Stimulated activated CD8-positive, alpha-beta memory T cell treated with anti-CD3 and anti-CD28 coated beads, Interleukin-2, amount 100 ng/mL, for 1 hour (primary cell): Measurements from ENCODE around the gene RNU1-3.
"Not testable (repeated sequence)": the region's sequence is repeated elsewhere in the genome, so short reads cannot be mapped to it uniquely, and the experiment has no call there.

Experiments
- DNase-seq, 2 donors: peaks; one replicate each; pipeline ENCODE4 v3.0.0-alpha.2; 2020; ENCODE audit warnings: low read depth in 2 of 2

Gene RNU1-3

DNA sequence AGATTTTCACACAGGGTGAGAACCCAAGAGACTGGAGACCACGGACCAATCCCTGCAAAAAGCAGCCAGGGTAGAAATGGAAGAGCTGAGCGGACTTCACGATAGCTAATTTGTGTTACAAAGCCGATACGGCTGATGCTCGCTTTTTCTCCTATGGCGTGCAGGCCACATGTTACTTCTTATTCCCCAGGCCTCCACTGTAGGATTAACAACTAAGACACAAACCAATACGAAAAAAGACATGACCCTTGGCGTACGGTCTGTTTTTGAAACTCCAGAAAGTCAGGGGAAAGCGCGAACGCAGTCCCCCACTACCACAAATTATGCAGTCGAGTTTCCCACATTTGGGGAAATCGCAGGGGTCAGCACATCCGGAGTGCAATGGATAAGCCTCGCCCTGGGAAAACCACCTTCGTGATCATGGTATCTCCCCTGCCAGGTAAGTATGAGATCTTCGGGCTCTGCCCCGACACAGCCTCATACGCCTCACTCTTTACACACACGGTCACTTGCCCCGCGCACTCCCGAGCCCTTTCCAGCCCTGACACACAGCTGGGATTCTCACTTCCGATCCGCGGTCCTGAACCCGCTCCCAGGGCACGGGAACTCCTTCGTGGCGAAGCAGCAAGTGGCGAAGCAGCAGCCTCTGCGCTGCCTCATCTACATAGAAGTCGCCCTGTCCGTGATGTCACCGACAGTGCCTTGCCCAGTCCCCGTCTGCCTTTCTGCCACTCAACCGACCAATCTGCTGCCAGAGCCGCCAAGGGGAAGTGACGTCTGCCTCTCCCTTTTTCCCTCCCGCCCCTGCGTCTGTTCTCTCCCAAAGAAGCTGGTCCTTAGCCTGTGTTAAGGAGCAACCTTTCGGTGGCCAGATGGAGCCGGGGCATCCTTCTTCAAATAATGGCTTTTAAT, at the start of gene RNU1-3:
TSS of gene RNU1-3 (minus strand) at position 447 of the 912 bp plus-strand sequence.
- not testable (repeated sequence) for DNase-seq

DNA sequence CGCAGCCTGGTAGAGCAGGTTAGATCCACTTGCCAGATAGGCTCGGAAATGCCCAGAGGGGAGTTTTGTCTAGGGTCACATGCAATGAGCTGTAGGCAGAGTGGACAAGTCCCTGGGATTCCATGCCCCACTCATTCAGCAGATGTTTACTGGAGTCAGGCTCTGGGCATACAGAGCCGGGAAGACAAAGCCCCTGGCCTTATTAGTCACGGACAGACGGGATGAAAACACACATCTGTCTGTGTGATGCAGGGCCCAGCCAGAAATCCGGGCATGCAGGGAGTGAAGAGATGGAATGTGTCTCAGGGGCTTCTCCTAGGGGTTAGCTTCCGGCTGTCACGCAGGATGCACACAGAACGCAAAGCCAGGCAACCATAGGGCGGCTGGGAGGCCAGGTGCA, 46.7 kb upstream of the RNU1-3 start:
- DNase-seq: not testable (repeated sequence)

DNA sequence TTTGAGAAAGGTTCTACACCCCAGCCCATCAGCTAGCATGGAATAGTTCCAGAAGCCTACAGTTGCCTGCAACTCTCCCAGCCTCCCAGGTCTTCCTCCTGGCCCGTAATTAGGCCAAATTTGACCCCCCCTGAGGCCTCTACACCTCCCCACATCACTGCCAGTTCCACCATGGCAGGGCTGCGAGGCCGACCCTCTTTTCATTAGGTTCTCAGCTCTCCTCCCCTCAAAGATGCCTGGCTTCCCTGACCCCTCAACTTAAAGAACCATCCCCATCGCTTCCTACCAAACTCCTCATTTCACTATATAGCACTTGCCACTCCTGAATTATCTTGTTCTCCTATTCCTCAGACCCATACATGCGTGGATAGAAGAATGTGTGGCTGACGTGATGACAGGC, 46.2 kb upstream of the RNU1-3 start:
- not testable (repeated sequence) for DNase-seq

- not testable (repeated sequence) for DNase-seq
These were observed 45.8 kb upstream of the RNU1-3 start for GRCh38 chr1:16712582-16712981.

- not testable (repeated sequence) for DNase-seq
These were observed 45.4 kb upstream of the RNU1-3 start for GRCh38 chr1:16712131-16712530.

GRCh38 chr1:16710618-16711017, 43.9 kb upstream of the RNU1-3 start:
- not testable (repeated sequence) for DNase-seq

DNA sequence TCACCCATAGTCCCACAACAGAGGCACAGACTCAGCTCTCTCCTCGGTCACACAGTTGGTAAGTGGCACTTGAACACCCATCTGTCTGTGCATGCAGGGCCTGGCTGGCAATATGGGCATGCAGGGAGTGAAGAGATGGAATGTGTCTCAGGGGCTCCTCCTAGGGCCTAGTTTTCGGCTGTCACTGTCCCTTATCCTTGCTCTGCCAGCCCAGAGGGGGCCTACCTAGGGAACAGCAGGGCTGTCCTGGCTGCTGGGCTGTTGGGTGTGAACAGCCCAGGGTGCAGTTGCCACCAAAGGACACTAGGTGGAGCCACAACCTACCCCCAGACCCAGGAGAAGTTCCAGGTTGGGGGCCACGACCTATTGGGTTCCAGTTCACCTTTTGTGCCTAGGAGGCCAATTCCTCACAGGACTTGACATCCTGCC, 42.9 kb upstream of the RNU1-3 start:
- DNase-seq: not testable (repeated sequence)

GRCh38 chr1:16708704-16709103, 42.0 kb upstream of the RNU1-3 start:
- DNase-seq: not testable (repeated sequence)

DNA sequence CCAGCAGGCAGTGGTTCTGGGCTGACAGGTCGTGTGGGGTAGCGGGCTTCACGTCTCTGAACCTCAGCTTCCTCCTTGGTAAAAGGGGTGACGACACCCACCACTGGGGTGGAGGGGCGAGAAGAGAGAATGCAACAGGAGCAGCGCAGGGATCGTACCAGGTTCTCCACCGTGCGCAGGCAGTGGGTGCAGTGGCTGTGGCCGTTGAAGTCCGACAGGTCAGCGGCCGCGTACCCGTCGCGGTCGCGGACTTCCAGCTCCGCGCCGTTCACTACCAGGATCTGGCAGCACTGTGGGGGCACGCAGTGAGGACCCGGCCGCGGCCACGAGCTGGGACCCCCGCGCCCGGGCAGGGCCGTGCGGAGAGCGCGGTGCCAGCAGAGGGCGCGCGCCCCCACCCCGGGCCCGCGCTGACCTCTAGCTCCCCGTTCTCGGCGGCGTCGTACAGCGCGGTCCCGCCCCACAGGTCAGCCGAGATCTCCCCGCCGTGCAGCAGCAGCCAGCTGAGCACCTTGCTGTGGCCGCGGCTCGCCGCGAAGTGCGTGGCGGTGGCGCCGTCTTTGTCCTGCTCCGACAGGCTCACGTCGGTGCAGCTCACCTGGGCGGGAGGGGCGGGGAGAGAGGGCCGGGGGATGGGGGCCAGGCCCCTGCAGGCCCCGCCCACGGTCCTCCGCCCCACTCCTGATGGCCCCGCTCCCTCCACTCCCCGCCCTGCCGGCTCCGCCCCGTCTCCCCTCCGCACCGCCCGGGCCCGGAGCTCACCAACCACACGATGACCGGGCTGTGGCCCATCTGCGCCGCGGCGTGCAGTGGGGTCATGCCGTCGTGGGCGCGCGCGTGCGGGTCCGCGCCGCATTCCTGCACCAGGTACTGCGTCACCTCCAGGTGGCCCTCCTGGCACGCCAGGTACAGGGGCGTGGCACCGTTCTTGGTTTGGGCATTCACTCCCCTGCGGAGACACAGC, 40.7 kb upstream of the RNU1-3 start:
- DNase-seq: not testable (repeated sequence)

DNA sequence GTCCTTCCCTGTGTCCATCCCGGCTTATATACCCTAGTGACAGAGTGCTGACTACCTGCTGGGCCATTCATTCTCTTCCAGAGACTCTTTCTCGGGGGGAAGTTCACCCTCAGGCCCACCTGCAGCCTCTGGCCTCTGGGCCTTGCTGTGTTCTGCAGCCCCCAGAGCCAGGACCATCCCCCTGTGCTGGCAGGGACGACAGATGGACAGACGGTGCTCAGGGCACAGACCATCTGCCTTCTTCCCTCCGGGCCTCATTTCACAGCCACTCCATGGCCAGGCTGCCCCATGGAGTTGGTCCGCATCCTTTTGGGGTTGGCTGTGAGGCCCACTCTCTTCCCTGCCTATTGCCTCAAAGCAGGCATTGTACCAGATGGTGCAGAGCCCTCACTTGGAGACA, 39.6 kb upstream of the RNU1-3 start:
- not testable (repeated sequence) for DNase-seq

GRCh38 chr1:16704502-16705100, 37.9 kb upstream of the RNU1-3 start:
- DNase-seq: not testable (repeated sequence)

- not testable (repeated sequence) for DNase-seq
These were observed 37.3 kb upstream of the RNU1-3 start for GRCh38 chr1:16704076-16704475.

DNA sequence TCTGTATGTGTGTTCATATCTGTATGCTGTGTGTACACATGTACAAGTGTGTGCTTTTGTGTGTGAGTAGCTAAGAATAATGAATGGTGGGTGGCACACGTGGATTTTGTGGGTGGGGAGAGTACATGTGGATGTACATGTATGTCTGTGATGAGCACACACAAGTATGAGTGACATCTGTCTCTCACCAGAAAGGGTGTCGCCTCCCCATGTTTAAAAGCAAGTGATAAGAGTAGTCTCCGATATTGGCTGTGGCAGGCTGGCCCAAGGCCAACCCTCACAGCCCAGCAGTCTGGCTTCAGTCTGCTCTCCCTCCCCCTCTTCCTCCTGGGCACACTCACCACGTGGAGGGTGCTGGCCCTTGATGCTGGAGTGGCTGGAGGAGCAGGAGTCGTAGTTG, 36.9 kb upstream of the RNU1-3 start:
- DNase-seq: not testable (repeated sequence)

DNA sequence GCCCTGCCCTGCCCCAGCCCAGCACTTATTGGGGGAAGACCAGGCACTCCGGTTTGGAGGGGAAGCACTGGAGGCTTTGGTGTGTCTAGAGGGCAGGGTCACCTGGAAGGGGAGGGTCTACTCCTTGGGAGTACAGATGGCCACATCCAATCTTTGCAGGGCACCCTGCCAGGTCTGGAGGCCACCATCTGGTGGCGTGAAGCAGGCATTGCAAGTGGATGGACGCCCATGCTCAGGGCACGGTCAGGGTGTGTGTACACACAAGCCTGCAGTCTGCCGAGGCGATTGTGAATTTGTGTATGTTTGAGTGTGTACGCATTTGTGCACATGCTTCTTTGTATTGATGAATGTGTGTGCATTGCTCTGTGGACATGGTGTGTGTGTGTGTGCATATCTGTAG, 36.4 kb upstream of the RNU1-3 start:
- DNase-seq: not testable (repeated sequence)

- not testable (repeated sequence) for DNase-seq
These were observed 35.5 kb upstream of the RNU1-3 start for GRCh38 chr1:16702280-16702679.

GRCh38 chr1:16701189-16701588, 34.4 kb upstream of the RNU1-3 start:
- DNase-seq: not testable (repeated sequence)

DNA sequence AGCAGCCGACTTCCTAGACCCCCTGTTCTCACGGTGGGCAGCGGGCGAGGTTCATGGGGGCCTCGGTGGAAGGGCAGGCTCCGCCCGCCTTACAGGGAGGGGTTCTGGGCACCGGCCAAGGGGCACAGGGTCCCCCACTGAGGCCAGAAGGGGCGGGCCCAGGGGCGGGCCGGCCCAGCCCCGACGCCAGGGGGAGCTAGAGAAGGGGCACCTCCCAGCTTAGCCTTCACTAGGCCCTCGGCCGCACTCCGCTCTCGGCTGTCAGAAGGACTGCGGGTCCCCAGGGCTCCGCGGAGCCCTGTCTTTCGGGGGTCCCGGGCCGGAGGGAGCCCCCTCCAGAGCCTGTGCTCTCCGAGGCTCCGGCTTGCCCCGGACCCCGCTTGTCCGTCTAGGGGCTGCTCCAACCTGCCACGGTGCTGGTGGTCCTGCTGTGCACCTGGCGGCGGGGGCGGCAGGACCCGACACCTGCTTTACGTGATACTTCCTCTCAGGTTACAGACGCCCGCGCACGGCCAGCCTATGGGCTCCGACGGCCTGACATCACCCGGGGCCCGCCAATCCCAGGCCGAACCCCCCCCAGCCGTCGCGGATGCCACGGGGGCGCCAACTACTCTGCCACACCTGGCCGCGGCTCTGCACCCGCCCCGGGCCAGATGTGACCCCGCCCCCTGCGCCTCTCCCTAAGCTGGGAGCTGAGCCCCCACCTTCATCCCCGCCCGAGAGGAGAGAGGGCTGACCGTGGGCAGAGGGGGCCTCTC, 33.6 kb upstream of the RNU1-3 start:
- DNase-seq: not testable (repeated sequence)

DNA sequence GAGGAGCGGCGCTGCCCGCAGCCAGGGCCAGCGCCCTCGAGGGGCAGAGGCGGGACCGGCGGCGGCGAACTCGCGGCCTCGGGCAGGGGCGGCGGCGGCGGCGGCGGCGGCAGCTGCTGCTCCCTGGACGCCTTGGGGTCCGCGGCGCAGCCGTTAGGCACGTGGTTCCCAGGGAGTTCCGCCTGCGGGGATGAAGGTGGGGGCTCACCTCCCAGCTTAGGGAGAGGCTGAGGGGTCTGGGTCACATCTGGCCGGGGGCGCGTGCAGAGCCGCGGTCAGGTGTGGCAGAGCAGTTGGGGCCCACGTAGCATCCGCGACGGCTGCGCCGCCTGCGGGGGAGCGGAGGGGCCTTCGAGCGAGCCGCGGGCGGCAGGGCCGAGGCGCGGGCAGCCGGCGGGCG, 32.7 kb upstream of the RNU1-3 start:
- not testable (repeated sequence) for DNase-seq

- DNase-seq: not testable (repeated sequence)
These were observed 30.4 kb upstream of the RNU1-3 start for GRCh38 chr1:16697152-16697551.

- DNase-seq: not testable (repeated sequence)
These were observed 29.9 kb upstream of the RNU1-3 start for GRCh38 chr1:16696507-16697150.
